ENCODE data around the gene PRX.

GRCh38 chr19:40369797-40370196 lies 43.4 kb downstream of the PRX start:
- TF ChIP-seq EZH2 (IDR thresholded peaks at IDR 0.05; ENCODE audit: insufficient read depth, poor library complexity, severe bottlenecking) (no peak), EZH2phosphoT487 (IDR thresholded peaks at IDR 0.05; ENCODE audit: insufficient read depth, low read depth) (no peak)
